Measurements from ENCODE around the gene RELB. TPM values are rescaled to one million over a fixed set of nuclear protein-coding genes. Genes with fewer than 3 reads are reported as not detected.

RELB gene
- total and polyA plus RNA-seq, 10 of the 15 experiments (the other 5 are each of a cell fraction or from before 2014, with no cell fraction given) = 0.66 to 43.8 (median 12.8) TPM

DNA sequence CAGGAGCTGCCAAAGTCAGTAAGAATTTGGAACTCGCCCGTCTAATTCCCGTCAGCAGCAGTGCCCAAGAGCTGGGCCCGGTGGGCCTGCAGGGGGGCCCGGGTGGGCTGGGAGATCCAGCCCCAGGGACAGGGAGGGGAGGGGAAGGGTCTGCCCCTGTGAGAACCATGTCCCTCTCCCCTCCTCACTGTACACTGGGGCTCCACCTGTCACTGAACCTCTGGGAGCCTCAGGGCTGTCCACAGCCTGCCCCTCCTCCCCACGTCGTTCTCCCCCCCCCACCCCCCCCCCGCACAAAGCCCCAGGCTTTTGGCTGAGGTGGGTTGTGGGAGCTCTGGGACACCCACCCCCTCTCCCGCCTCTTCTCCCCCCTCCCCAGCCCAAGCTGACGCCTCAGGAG lies 66.8 kb downstream of the RELB start:
- no peak overlapping the region for H3K4me3 ChIP-seq
- in situ Hi-C loops (cut with MboI) = no loop called here
- ChIA-PET POLR2A (no interaction called here), CTCF (no interaction called here), SMC1A (ENCODE audit: uncharacterized antibody, unreplicated experiment) (no interaction called here), RAD21 (ENCODE audit: unreplicated experiment) (no interaction called here)
- peaks cover 1% of the 10 kb centered on the region for H3K79me2 ChIP-seq (ENCODE audit: control insufficient read depth, insufficient read depth, low read length)
- ATAC-seq = no peak
- BruUV-seq (replicated peaks) = no TSS peak
- no peak for DNase-seq (ENCODE audit: low read depth, low spot score)
- no peaks in the 10 kb centered on the region for H3K4me1 ChIP-seq (ENCODE audit: control insufficient read depth, insufficient read depth, low read length)
- 70% methylated on average over 2 of the region's 10 CpGs for WGBS (ENCODE audit: insufficient coverage, insufficient replicate concordance, low lambda C conversion rate, missing lambda C conversion rate)
- H3K9ac ChIP-seq (ENCODE audit: control insufficient read depth, insufficient read depth, low read length) = no peak overlapping the region
- TF ChIP-seq FOXM1 (IDR thresholded peaks at IDR 0.05; ENCODE audit: low read depth, low read length) = no peak
- TF ChIP-seq, protein P1, sequence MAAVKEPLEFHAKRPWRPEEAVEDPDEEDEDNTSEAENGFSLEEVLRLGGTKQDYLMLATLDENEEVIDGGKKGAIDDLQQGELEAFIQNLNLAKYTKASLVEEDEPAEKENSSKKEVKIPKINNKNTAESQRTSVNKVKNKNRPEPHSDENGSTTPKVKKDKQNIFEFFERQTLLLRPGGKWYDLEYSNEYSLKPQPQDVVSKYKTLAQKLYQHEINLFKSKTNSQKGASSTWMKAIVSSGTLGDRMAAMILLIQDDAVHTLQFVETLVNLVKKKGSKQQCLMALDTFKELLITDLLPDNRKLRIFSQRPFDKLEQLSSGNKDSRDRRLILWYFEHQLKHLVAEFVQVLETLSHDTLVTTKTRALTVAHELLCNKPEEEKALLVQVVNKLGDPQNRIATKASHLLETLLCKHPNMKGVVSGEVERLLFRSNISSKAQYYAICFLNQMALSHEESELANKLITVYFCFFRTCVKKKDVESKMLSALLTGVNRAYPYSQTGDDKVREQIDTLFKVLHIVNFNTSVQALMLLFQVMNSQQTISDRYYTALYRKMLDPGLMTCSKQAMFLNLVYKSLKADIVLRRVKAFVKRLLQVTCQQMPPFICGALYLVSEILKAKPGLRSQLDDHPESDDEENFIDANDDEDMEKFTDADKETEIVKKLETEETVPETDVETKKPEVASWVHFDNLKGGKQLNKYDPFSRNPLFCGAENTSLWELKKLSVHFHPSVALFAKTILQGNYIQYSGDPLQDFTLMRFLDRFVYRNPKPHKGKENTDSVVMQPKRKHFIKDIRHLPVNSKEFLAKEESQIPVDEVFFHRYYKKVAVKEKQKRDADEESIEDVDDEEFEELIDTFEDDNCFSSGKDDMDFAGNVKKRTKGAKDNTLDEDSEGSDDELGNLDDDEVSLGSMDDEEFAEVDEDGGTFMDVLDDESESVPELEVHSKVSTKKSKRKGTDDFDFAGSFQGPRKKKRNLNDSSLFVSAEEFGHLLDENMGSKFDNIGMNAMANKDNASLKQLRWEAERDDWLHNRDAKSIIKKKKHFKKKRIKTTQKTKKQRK (IDR thresholded peaks at IDR 0.05; ENCODE audit: low read depth, low read length) = no peak
- no peak for TF ChIP-seq SMAD5 (IDR thresholded peaks at IDR 0.05; ENCODE audit: low read depth)
- TF ChIP-seq TCF3 (IDR thresholded peaks at IDR 0.05; ENCODE audit: borderline replicate concordance, insufficient read depth, low read depth, low read length) = no peak
- no peak for TF ChIP-seq POLR2A (IDR thresholded peaks at IDR 0.05; ENCODE audit: low read depth, low read length)
- TF ChIP-seq, protein P2, sequence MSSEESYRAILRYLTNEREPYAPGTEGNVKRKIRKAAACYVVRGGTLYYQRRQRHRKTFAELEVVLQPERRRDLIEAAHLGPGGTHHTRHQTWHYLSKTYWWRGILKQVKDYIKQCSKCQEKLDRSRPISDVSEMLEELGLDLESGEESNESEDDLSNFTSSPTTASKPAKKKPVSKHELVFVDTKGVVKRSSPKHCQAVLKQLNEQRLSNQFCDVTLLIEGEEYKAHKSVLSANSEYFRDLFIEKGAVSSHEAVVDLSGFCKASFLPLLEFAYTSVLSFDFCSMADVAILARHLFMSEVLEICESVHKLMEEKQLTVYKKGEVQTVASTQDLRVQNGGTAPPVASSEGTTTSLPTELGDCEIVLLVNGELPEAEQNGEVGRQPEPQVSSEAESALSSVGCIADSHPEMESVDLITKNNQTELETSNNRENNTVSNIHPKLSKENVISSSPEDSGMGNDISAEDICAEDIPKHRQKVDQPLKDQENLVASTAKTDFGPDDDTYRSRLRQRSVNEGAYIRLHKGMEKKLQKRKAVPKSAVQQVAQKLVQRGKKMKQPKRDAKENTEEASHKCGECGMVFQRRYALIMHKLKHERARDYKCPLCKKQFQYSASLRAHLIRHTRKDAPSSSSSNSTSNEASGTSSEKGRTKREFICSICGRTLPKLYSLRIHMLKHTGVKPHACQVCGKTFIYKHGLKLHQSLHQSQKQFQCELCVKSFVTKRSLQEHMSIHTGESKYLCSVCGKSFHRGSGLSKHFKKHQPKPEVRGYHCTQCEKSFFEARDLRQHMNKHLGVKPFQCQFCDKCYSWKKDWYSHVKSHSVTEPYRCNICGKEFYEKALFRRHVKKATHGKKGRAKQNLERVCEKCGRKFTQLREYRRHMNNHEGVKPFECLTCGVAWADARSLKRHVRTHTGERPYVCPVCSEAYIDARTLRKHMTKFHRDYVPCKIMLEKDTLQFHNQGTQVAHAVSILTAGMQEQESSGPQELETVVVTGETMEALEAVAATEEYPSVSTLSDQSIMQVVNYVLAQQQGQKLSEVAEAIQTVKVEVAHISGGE (CRISPR knock-in tag; IDR thresholded peaks at IDR 0.05) = no peak
- H3K36me3 ChIP-seq (ENCODE audit: control insufficient read depth in 2 of 2, insufficient read depth in 2 of 2, low read length in 1 of 2) = peaks cover 11 to 50% of the 10 kb centered on the region in 2 experiments
- no peaks in the 10 kb centered on the region for H4K20me1 ChIP-seq (ENCODE audit: control insufficient read depth, insufficient read depth)
- H3K27ac ChIP-seq (ENCODE audit: control insufficient read depth, insufficient read depth) = no peak overlapping the region
- no peak overlapping the region for H2AFZ ChIP-seq (ENCODE audit: control insufficient read depth, low read depth, low read length)
- H3K27me3 ChIP-seq (replicated peaks in 1 of 2; ENCODE audit: control insufficient read depth in 2 of 2, insufficient read depth in 2 of 2, low read length in 1 of 2) = no peaks in the 10 kb centered on the region
- no peak overlapping the region for H3K4me2 ChIP-seq (ENCODE audit: control insufficient read depth, insufficient read depth)
- intact Hi-C loops (cut with micrococcal nuclease; ENCODE audit: unreplicated experiment) = no loop called here
- no peaks in the 10 kb centered on the region for H3K9me3 ChIP-seq (replicated peaks; ENCODE audit: control insufficient read depth, insufficient read depth, low read length)
- FAIRE-seq = no peak
